ENCODE measurements around the gene RTN3.

The RTN3 gene

DNA sequence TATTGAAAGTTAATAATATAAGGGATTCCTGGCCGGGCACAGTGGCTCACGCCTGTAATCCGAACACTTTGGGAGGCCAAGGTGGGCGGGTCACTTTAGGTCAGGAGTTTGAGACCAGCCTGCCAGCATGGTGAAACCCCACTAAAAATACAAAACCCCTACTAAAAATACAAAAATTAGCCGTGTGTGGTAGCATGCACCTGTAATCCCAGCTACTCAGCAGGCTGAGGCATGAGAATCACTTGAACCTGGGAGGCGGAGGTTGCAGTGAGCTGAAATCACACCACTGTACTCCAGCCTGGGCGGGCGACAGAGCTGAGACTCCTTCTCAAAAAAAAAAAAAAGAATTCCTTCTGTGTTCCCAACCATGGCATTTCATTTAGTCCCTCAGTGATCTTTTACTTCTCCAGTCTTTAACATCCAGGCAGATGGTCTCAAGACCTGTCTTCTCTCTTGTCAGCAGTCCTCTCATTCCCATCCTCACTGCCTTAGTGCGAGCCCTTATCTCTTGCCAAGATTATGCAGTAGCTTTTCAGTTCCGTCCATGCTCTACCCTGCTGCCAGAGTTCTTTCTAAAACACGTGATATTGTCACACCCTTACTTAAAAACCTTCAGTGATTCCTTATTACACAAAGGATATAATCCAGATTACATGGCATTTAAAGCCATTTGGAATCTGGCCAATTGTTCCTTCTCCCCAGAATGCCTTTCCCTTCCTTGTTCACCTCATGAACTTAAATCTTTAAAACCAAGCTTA lies 17.9 kb downstream of the RTN3 start:
- no peak overlapping the region for H3K4me3 ChIP-seq (ENCODE audit: low read length)
- TF ChIP-seq ZNF274 (IDR thresholded peaks at IDR 0.05; ENCODE audit: low read depth, low read length) = no peak

- no peak for TF ChIP-seq ZNF274 (IDR thresholded peaks at IDR 0.05; ENCODE audit: low read depth, low read length)
- no peak overlapping the region for H3K4me3 ChIP-seq (ENCODE audit: low read length)
Observed at GRCh38 chr11:63699896-63700295, 18.6 kb downstream of the RTN3 start.

DNA sequence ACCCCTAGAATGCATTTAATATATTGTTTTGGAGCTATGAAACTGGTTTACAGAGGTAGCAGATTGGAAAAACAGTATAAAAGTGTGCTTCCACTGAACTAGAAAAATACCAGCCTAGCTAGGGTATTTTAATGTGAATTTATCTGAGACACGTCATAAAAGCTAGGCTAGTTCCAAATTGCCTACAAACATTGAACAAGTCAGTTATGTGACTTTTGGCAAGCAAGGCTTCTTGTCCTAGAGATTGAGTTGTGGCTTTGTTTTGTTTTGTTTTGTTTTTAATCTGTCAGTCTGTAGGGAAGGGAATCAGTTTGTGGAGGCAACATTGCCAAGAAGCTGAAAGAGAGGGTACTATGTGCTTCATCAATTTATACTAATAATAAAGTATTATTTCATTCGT lies 24.2 kb downstream of the RTN3 start:
- H3K4me3 ChIP-seq (ENCODE audit: low read length) = no peak overlapping the region
- no peak for TF ChIP-seq ZNF274 (IDR thresholded peaks at IDR 0.05; ENCODE audit: low read depth, low read length)

- H3K4me3 ChIP-seq (ENCODE audit: low read length) = no peak overlapping the region
- TF ChIP-seq ZNF274 (IDR thresholded peaks at IDR 0.05; ENCODE audit: low read depth, low read length) = no peak
Observed at GRCh38 chr11:63708764-63709163, 27.5 kb downstream of the RTN3 start.

DNA sequence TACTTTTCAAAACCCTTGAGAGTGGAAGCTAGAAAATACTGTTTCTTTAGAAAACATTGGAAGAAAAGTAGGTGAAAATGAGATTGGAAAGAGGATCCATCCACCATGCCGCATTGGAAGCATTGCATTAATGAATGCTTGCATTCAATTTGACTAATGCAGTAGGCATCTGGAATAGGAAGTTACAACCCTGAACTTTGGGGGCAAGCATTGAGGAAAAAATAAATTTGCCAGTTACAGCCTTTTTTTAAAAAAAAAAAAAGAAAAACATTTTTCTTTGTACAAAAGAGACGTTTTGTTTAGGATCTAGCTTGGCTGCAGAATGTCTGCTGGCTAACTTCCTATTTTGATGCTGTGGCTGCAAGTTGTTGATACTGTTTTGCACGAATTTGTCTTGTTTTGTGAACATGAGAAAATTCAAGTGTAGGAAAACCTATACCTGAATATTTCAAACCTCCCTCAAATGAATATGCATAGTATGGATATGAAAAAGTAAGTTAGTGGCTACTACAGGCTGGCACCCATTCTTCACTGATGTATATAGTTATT lies 28.1 kb downstream of the RTN3 start:
- TF ChIP-seq ZNF274 (IDR thresholded peaks at IDR 0.05; ENCODE audit: low read depth, low read length) = no peak
- no peak overlapping the region for H3K4me3 ChIP-seq (ENCODE audit: low read length)

GRCh38 chr11:63710476-63711217 lies 29.3 kb downstream of the RTN3 start:
- TF ChIP-seq ZNF274 (IDR thresholded peaks at IDR 0.05; ENCODE audit: low read depth, low read length) = no peak
- no peak overlapping the region for H3K4me3 ChIP-seq (ENCODE audit: low read length)

DNA sequence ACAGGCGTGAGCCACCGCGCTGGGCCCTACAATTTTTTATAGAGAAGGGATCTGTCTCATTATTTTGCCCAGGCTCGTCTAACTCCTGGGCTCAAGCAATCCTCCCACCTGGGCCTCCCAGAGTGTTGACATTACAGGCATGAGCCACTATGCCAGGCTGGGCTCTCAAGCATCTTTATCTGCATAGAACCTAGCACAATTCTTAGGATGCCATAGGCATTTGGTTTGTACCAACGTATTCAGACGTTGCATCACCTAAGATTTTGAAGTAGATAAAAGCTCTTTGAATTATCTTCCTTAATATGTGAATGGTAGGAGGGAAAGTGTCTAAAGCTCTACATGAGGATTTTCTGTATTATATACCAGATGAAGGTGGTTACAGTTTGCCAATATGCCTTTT lies 30.5 kb downstream of the RTN3 start:
- no peak for TF ChIP-seq ZNF274 (IDR thresholded peaks at IDR 0.05; ENCODE audit: low read depth, low read length)
- H3K4me3 ChIP-seq (ENCODE audit: low read length) = no peak overlapping the region

DNA sequence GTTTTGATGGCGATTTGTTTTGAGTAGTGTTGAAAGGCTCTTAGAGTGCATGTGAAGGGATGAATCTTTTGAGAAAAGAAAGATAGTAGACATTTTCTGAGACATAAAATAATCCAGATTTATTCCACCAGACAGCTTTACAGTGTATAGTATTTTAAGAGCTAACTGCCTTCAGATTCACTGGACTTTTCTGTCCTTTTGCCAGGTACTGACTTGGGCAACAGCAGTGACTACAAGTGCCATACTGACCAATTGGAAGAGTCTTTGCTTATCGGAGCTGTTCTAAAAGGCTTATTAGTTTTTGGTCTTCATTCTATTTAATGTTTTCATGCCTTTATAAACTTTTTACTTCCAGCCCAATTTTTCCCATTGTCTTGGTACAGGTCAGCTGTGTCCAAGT lies 32.5 kb downstream of the RTN3 start:
- no peak overlapping the region for H3K4me3 ChIP-seq (ENCODE audit: low read length)
- no peak for TF ChIP-seq ZNF274 (IDR thresholded peaks at IDR 0.05; ENCODE audit: low read depth, low read length)

GRCh38 chr11:63716046-63716445 lies 34.7 kb downstream of the RTN3 start:
- TF ChIP-seq ZNF274 (IDR thresholded peaks at IDR 0.05; ENCODE audit: low read depth, low read length) = no peak
- no peak overlapping the region for H3K4me3 ChIP-seq (ENCODE audit: low read length)

DNA sequence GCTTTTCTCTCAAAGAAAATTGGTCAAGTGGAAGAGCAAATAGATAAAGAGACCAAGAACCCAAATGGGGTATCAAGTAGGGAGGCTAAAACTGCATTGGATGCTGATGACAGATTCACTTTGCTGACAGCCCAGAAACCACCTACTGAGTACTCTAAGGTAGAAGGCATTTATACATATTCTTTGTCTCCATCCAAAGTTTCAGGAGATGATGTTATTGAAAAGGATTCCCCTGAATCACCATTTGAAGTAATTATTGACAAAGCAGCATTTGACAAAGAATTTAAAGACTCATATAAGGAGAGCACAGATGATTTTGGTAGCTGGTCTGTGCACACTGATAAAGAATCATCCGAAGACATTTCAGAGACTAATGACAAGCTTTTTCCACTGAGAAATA lies 37.7 kb downstream of the RTN3 start:
- H3K4me3 ChIP-seq (ENCODE audit: low read length) = no peak overlapping the region
- no peak for TF ChIP-seq ZNF274 (IDR thresholded peaks at IDR 0.05; ENCODE audit: low read depth, low read length)

GRCh38 chr11:63719987-63720386 lies 38.7 kb downstream of the RTN3 start:
- TF ChIP-seq ZNF274 (IDR thresholded peaks at IDR 0.05; ENCODE audit: low read depth, low read length) = no peak

GRCh38 chr11:63720611-63721010 lies 39.3 kb downstream of the RTN3 start:
- no peak overlapping the region for H3K4me3 ChIP-seq (ENCODE audit: low read length)
- no peak for TF ChIP-seq ZNF274 (IDR thresholded peaks at IDR 0.05; ENCODE audit: low read depth, low read length)

More at GRCh38 chr11:63719987-63720386, 38.7 kb downstream of the RTN3 start:
- no peak overlapping the region for H3K4me3 ChIP-seq (ENCODE audit: low read length)

- TF ChIP-seq ZNF274 (IDR thresholded peaks at IDR 0.05; ENCODE audit: low read depth, low read length) = no peak
- no peak overlapping the region for H3K4me3 ChIP-seq (ENCODE audit: low read length)
Observed at GRCh38 chr11:63729326-63729725, 48.0 kb downstream of the RTN3 start.

- TF ChIP-seq ZNF274 (IDR thresholded peaks at IDR 0.05; ENCODE audit: low read depth, low read length) = no peak
- H3K4me3 ChIP-seq (ENCODE audit: low read length) = no peak overlapping the region
Observed at GRCh38 chr11:63736864-63737263, 55.6 kb downstream of the RTN3 start.

DNA sequence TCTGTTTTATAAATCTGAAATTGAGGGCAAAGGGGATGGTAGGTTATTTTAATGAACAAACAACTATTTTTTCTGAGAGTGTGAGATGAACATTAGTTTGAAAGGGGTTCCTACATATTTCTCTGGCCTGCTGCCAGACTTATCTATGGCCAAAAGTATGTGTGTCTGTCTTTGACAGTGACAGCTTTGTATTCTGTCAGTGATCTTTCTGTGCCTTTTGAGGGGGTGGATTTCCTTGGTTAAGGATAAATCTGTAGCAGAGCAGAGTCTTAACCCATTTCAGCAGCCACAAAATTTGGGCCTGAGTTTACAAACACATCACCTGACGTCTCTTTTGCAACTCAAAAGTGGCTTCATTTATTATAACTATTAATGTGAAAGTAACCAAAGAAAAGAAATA lies 56.4 kb downstream of the RTN3 start:
- TF ChIP-seq ZNF274 (IDR thresholded peaks at IDR 0.05; ENCODE audit: low read depth, low read length) = no peak
- H3K4me3 ChIP-seq (ENCODE audit: low read length) = no peak overlapping the region
